Measurements from ENCODE around the gene KRTAP1-1.

DNA sequence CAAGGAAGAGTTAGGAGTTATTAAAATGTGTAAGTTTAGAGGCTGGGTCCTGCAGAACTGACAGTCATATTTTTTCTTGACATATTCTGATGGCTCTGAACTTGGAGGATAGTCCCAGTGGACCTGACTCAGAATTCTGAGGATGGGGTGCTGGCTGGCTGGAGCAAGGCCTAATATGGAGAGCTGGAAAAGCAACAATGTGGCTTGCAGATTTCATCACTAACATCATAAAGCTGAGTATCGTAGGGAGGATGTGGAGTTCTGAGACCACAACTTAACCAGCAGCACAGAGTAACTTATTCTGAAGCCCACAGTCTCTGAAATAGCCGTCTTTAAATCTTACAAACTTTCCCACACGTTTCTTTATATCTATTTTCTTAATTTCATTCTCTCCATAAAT lies 16.6 kb downstream of the KRTAP1-1 start:
- no peak for TF ChIP-seq CTCF (conservative IDR thresholded peaks at IDR 0.05 in 1 of 2, IDR thresholded peaks at IDR 0.05 in 1 of 2; ENCODE audit: low read depth in 1 of 2, low read length in 2 of 2)
- no peak for TF ChIP-seq EZH2 (IDR thresholded peaks at IDR 0.05; ENCODE audit: low read length, missing control alignments)
